Measurements from ENCODE around the gene CNTN2.

The CNTN2 gene

GRCh38 chr1:205041998-205042910 is 758 bp upstream of the CNTN2 start:
- Histone ChIP-seq H3K4me3 (ENCODE audit: extremely low read depth, insufficient read depth, low read length, poor library complexity, severe bottlenecking) (no peak overlapping the region), H3K36me3 (ENCODE audit: control insufficient read depth, insufficient read depth, low read length) (no peaks in the 10 kb centered on the region), H3K27ac (ENCODE audit: low read depth, low read length, severe bottlenecking) (no peak overlapping the region), H3K4me1 (ENCODE audit: control insufficient read depth, insufficient read depth, low read length, poor library complexity, severe bottlenecking) (no peaks in the 10 kb centered on the region), H3K9me3 (ENCODE audit: control insufficient read depth, low read length) (no peaks in the 10 kb centered on the region)
- 84% methylated on average over 11 to 14 of the region's 16 CpGs for WGBS, 2 experiments (ENCODE audit: insufficient coverage in 2 of 2)

- WGBS, 2 experiments (ENCODE audit: insufficient coverage in 2 of 2): 0 to 11% methylated on average over 1 of the region's 4 CpGs
- no peak overlapping the region for H3K4me3 ChIP-seq (ENCODE audit: extremely low read depth, insufficient read depth, low read length, poor library complexity, severe bottlenecking)
Measured at GRCh38 chr1:205043866-205044265, 854 bp downstream of the CNTN2 start.

GRCh38 chr1:205044741-205045140 is 1.7 kb downstream of the CNTN2 start:
- Histone ChIP-seq H3K4me1 (ENCODE audit: control insufficient read depth, insufficient read depth, low read length, poor library complexity, severe bottlenecking) (no peaks in the 10 kb centered on the region), H3K36me3 (ENCODE audit: control insufficient read depth, insufficient read depth, low read length) (no peaks in the 10 kb centered on the region), H3K4me3 (ENCODE audit: extremely low read depth, insufficient read depth, low read length, poor library complexity, severe bottlenecking) (no peak overlapping the region), H3K9me3 (ENCODE audit: control insufficient read depth, low read length) (no peaks in the 10 kb centered on the region), H3K27ac (ENCODE audit: low read depth, low read length, severe bottlenecking) (no peak overlapping the region)
- WGBS, 2 experiments (ENCODE audit: insufficient coverage in 2 of 2): 40 to 42% methylated on average over 4 to 5 of the region's 5 CpGs

More at GRCh38 chr1:205043866-205044265, 854 bp downstream of the CNTN2 start:
- H3K36me3 ChIP-seq (ENCODE audit: control insufficient read depth, insufficient read depth, low read length): no peaks in the 10 kb centered on the region
- no peaks in the 10 kb centered on the region for H3K9me3 ChIP-seq (ENCODE audit: control insufficient read depth, low read length)
- H3K27ac ChIP-seq (ENCODE audit: low read depth, low read length, severe bottlenecking): no peak overlapping the region
- no peaks in the 10 kb centered on the region for H3K4me1 ChIP-seq (ENCODE audit: control insufficient read depth, insufficient read depth, low read length, poor library complexity, severe bottlenecking)

DNA sequence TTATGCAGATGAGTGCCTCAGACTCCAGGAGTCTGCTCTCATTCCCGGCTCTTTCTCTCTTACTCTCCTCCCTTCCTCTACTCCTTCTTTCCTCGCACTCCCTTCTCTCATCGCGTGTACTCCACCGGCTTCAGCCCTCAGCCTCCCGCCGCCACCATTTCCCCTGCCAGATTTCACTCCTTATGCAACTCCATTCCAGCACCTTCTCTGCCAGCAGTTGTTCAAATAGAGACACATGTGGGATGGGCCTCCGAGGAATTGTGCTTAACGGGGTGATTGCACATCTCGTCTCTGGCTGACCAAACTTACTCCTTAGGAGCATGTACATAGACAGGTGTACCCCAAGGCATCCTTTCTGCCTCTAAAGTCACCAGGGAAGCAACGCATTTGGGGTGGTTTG is 2.1 kb downstream of the CNTN2 start:
- Histone ChIP-seq H3K4me3 (ENCODE audit: extremely low read depth, insufficient read depth, low read length, poor library complexity, severe bottlenecking) (no peak overlapping the region), H3K36me3 (ENCODE audit: control insufficient read depth, insufficient read depth, low read length) (no peaks in the 10 kb centered on the region), H3K4me1 (ENCODE audit: control insufficient read depth, insufficient read depth, low read length, poor library complexity, severe bottlenecking) (no peaks in the 10 kb centered on the region), H3K27ac (ENCODE audit: low read depth, low read length, severe bottlenecking) (no peak overlapping the region), H3K9me3 (ENCODE audit: control insufficient read depth, low read length) (no peaks in the 10 kb centered on the region)
- 35 to 37% methylated on average over 8 to 11 of the region's 11 CpGs for WGBS, 2 experiments (ENCODE audit: insufficient coverage in 2 of 2)

DNA sequence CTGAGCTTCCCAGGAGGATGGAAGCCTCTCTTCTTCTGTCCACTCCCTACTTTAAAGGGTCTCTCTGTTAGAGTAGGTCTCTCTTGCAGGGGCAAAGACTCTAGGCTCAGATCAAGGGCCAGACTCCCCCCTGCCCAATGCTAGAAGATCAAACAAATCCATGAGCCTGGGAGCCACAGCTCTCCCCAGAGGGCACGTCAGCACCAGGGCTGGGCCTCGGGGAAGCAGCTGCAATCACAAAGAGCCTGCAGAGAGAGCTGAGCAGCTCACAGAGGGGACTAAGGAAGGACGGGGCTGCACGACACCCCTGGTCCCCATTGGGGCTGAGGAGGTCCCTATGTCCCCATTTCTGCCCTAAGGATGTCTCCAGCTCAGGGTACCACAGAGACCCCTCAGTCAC is 3.9 kb downstream of the CNTN2 start:
- no peaks in the 10 kb centered on the region for H3K36me3 ChIP-seq (ENCODE audit: control insufficient read depth, insufficient read depth, low read length)
- 39 to 46% methylated on average over 3 to 4 of the region's 4 CpGs for WGBS, 2 experiments (ENCODE audit: insufficient coverage in 2 of 2)
- H3K4me1 ChIP-seq (ENCODE audit: control insufficient read depth, insufficient read depth, low read length, poor library complexity, severe bottlenecking): no peaks in the 10 kb centered on the region
- no peak overlapping the region for H3K4me3 ChIP-seq (ENCODE audit: extremely low read depth, insufficient read depth, low read length, poor library complexity, severe bottlenecking)
- H3K9me3 ChIP-seq (ENCODE audit: control insufficient read depth, low read length): no peaks in the 10 kb centered on the region
- H3K27ac ChIP-seq (ENCODE audit: low read depth, low read length, severe bottlenecking): no peak overlapping the region

DNA sequence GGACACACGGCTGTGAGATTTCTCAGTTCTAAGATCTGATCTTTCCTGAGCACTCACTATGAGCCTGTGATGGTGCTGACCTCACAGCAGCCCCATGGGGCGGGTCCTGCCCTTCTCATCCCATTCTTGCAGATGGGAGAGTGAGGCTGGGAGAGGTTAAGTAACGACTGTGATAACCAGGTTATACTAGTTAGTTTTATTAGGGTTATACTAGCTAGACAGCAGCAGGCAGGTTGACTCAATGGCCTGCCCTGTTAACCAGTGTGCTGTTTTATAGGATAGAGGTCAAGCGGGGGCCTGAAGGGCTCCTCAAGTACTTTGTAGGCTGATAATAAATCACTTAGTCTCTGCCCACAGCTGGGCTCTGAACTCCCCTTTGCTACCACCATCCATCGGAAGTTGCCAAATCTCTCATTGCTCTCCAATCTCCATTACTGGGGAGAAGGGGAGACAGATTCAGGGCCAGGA is 4.8 kb downstream of the CNTN2 start:
- H3K9me3 ChIP-seq (ENCODE audit: control insufficient read depth, low read length): no peaks in the 10 kb centered on the region
- WGBS, 2 experiments (ENCODE audit: insufficient coverage in 2 of 2): 70 to 94% methylated on average over 2 to 3 of the region's 5 CpGs
- H3K27ac ChIP-seq (ENCODE audit: low read depth, low read length, severe bottlenecking): no peak overlapping the region

DNA sequence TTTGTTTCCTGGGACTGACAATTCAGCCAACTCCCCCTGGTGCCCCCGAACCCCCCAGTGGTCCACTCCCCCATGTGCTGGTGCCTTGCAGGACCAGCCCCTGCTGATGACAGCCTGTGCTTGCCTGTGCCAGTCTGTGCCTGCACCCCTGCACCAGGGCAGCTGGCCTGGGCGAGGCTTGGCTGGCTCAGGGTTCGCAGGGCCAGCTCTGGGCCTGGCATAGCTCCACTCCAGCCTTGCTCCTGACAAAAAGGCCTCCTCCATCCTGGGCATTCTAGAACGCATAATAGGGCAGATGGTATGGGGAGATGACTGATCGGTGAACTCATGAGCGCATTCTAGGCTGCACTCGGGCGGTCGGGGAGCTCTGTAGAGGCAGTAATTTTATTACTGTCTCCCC is 5.4 kb downstream of the CNTN2 start:
- 90 to 92% methylated on average over 7 to 8 of the region's 9 CpGs for WGBS, 2 experiments (ENCODE audit: insufficient coverage in 2 of 2)
- Histone ChIP-seq H3K9me3 (ENCODE audit: control insufficient read depth, low read length) (no peaks in the 10 kb centered on the region), H3K36me3 (ENCODE audit: control insufficient read depth, insufficient read depth, low read length) (no peaks in the 10 kb centered on the region), H3K27ac (ENCODE audit: low read depth, low read length, severe bottlenecking) (no peak overlapping the region), H3K4me1 (ENCODE audit: control insufficient read depth, insufficient read depth, low read length, poor library complexity, severe bottlenecking) (no peaks in the 10 kb centered on the region), H3K4me3 (ENCODE audit: extremely low read depth, insufficient read depth, low read length, poor library complexity, severe bottlenecking) (no peak overlapping the region)

More for the DNA sequence above, 4.8 kb downstream of the CNTN2 start:
- H3K4me3 ChIP-seq (ENCODE audit: extremely low read depth, insufficient read depth, low read length, poor library complexity, severe bottlenecking): no peak overlapping the region
- H3K4me1 ChIP-seq (ENCODE audit: control insufficient read depth, insufficient read depth, low read length, poor library complexity, severe bottlenecking): no peaks in the 10 kb centered on the region
- no peaks in the 10 kb centered on the region for H3K36me3 ChIP-seq (ENCODE audit: control insufficient read depth, insufficient read depth, low read length)

DNA sequence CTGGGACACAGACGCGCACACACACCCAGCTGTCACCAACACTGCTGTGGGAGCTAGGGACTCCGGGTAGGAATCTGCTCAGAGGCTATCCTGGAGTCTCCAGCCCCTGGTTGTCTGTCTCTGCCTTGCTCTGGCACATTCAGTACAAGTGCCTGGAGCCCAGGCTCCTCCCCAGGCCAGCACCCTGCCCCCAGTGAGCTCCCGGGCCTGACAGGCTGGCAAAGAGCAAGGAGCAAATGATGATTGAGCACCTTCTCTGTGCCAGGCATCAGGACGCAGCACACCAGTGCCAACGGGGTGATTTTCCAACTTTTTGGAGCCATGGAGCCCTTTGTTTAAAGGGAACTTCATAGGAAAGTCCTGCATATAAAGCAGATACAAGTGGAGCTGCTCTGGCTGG is 6.5 kb downstream of the CNTN2 start:
- WGBS, 2 experiments (ENCODE audit: insufficient coverage in 2 of 2): 76 to 82% methylated on average over 6 of the region's 6 CpGs
- no peaks in the 10 kb centered on the region for H3K9me3 ChIP-seq (ENCODE audit: control insufficient read depth, low read length)
- no peak overlapping the region for H3K4me3 ChIP-seq (ENCODE audit: extremely low read depth, insufficient read depth, low read length, poor library complexity, severe bottlenecking)
- H3K36me3 ChIP-seq (ENCODE audit: control insufficient read depth, insufficient read depth, low read length): no peaks in the 10 kb centered on the region
- H3K4me1 ChIP-seq (ENCODE audit: control insufficient read depth, insufficient read depth, low read length, poor library complexity, severe bottlenecking): no peaks in the 10 kb centered on the region
- H3K27ac ChIP-seq (ENCODE audit: low read depth, low read length, severe bottlenecking): no peak overlapping the region

GRCh38 chr1:205052690-205053089 is 9.7 kb downstream of the CNTN2 start:
- no peaks in the 10 kb centered on the region for H3K9me3 ChIP-seq (ENCODE audit: control insufficient read depth, low read length)
- H3K27ac ChIP-seq (ENCODE audit: low read depth, low read length, severe bottlenecking): no peak overlapping the region
- H3K4me3 ChIP-seq (ENCODE audit: extremely low read depth, insufficient read depth, low read length, poor library complexity, severe bottlenecking): no peak overlapping the region
- 79 to 83% methylated on average over 5 to 9 of the region's 11 CpGs for WGBS, 2 experiments (ENCODE audit: insufficient coverage in 2 of 2)
- no peaks in the 10 kb centered on the region for H3K36me3 ChIP-seq (ENCODE audit: control insufficient read depth, insufficient read depth, low read length)
- H3K4me1 ChIP-seq (ENCODE audit: control insufficient read depth, insufficient read depth, low read length, poor library complexity, severe bottlenecking): no peaks in the 10 kb centered on the region

DNA sequence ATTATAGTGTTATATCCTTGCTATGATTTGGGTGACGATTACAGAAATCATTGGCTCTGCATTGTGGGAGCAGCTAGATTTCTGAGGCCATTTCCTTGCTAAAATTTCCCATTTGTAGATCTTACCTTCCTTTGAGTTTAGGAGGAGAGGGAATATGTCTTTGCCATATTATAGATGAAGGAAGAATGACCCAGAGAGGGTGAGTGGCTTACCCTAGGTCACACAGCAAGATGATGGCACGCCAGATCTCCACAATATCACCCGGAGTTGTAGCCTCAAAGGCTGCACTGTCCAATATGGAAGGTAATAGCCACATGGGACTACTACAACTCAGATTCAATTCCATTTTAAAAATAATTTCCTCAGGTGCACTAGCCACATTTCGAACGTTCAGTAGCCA is 10.3 kb downstream of the CNTN2 start:
- WGBS, 2 experiments (ENCODE audit: insufficient coverage in 2 of 2): 85 to 97% methylated on average over 5 of the region's 5 CpGs
- Histone ChIP-seq H3K4me1 (ENCODE audit: control insufficient read depth, insufficient read depth, low read length, poor library complexity, severe bottlenecking) (no peaks in the 10 kb centered on the region), H3K9me3 (ENCODE audit: control insufficient read depth, low read length) (no peaks in the 10 kb centered on the region)

DNA sequence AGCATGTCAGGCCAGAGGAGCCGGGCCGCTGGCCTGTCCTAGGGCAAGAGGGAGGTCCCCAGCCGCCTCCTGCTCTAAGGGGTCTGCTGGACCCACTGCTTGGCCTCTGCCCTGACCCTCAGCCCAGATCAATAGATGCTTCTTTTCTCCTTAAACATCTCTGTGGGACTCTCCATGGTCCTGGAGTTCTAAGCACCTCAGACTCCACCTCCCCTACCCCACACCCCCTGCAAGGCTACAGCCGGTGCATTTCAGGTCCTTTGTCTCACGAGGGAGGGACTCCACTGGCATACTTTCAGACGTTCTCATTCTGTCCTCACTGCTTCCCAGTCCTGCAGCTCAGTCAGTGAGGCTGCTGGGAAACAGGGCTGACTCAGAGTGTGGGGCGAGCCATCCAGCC is 11.0 kb downstream of the CNTN2 start:
- 52 to 58% methylated on average over 5 to 7 of the region's 7 CpGs for WGBS, 2 experiments (ENCODE audit: insufficient coverage in 2 of 2)
- H3K4me3 ChIP-seq (ENCODE audit: extremely low read depth, insufficient read depth, low read length, poor library complexity, severe bottlenecking): no peak overlapping the region
- no peaks in the 10 kb centered on the region for H3K4me1 ChIP-seq (ENCODE audit: control insufficient read depth, insufficient read depth, low read length, poor library complexity, severe bottlenecking)
- H3K36me3 ChIP-seq (ENCODE audit: control insufficient read depth, insufficient read depth, low read length): no peaks in the 10 kb centered on the region
- no peak overlapping the region for H3K27ac ChIP-seq (ENCODE audit: low read depth, low read length, severe bottlenecking)
- no peaks in the 10 kb centered on the region for H3K9me3 ChIP-seq (ENCODE audit: control insufficient read depth, low read length)

More for the DNA sequence above, 10.3 kb downstream of the CNTN2 start:
- Histone ChIP-seq H3K36me3 (ENCODE audit: control insufficient read depth, insufficient read depth, low read length) (no peaks in the 10 kb centered on the region), H3K4me3 (ENCODE audit: extremely low read depth, insufficient read depth, low read length, poor library complexity, severe bottlenecking) (no peak overlapping the region), H3K27ac (ENCODE audit: low read depth, low read length, severe bottlenecking) (no peak overlapping the region)
